ENCODE measurements around the gene PIPOX.

PIPOX gene

DNA sequence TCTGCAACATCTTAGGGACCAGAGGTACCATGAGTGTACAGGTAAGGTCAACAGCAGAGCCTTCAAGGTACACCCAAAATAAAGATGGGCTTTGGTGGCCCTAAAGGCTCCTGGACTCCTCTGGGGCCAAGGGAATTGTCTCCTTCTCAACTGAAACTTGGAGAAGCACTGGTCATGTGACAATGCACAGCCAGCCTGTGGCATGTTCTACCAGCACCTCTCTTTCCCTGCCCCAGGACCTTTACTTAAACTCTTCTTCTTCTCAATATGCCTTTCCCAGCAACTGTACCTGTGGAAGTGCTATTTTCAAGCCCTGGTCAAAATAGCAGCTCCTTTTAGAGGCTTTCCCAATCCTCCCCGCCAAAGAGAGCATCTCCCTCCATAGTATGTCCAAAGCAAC is 28.4 kb downstream of the PIPOX start:
- ChIA-PET POLR2A (no interaction called here), CTCF (no interaction called here)
- TF ChIP-seq, protein P1, sequence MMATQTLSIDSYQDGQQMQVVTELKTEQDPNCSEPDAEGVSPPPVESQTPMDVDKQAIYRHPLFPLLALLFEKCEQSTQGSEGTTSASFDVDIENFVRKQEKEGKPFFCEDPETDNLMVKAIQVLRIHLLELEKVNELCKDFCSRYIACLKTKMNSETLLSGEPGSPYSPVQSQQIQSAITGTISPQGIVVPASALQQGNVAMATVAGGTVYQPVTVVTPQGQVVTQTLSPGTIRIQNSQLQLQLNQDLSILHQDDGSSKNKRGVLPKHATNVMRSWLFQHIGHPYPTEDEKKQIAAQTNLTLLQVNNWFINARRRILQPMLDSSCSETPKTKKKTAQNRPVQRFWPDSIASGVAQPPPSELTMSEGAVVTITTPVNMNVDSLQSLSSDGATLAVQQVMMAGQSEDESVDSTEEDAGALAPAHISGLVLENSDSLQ (IDR thresholded peaks at IDR 0.05) = no peak
- TF ChIP-seq FOXK2 (IDR thresholded peaks at IDR 0.05) (no peak), L3MBTL2 (conservative IDR thresholded peaks at IDR 0.05) (no peak), TARDBP (IDR thresholded peaks at IDR 0.05) (no peak), FOXA1 (IDR thresholded peaks at IDR 0.05) (no peak), SUZ12 (IDR thresholded peaks at IDR 0.05) (no peak), BHLHE40 (IDR thresholded peaks at IDR 0.05; ENCODE audit: borderline replicate concordance) (no peak), CTBP1 (IDR thresholded peaks at IDR 0.05; ENCODE audit: borderline replicate concordance) (no peak), ZNF384 (IDR thresholded peaks at IDR 0.05) (no peak), NFRKB (IDR thresholded peaks at IDR 0.05) (no peak), LEF1 (IDR thresholded peaks at IDR 0.05; ENCODE audit: borderline replicate concordance) (no peak), HDGF (IDR thresholded peaks at IDR 0.05; ENCODE audit: borderline replicate concordance) (no peak), FOXM1 (IDR thresholded peaks at IDR 0.05; ENCODE audit: borderline replicate concordance) (no peak), ARNT (IDR thresholded peaks at IDR 0.05) (no peak), SP1 (IDR thresholded peaks at IDR 0.05) (no peak)
- DNase-seq (ENCODE audit: extremely low spot score) = no peak

DNA sequence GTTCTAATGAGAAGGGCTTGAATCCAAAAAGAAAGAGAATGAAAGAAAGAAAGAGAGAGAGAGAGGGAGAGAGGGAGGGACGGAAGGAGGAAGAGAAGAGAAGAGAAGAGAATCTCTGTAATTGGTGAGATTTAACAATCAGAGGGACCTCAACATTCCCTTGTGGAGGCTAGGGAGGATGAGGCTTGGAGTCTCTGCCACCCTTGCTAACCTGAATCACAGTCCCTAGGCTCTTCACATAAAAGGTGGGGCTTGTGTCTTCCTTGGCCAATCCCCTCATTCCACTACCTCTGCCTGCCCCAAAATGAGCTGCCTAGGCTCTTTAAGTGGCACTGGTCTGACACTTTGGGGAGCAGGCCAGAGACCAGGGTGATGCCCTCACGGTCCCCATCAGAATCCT is 30.1 kb downstream of the PIPOX start:
- no peak for DNase-seq (ENCODE audit: extremely low spot score)
- TF ChIP-seq NFRKB (IDR thresholded peaks at IDR 0.05) (no peak), ELF4 (IDR thresholded peaks at IDR 0.05) (no peak), ARNT (IDR thresholded peaks at IDR 0.05) (no peak), BHLHE40 (IDR thresholded peaks at IDR 0.05; ENCODE audit: borderline replicate concordance) (no peak), LEF1 (IDR thresholded peaks at IDR 0.05; ENCODE audit: borderline replicate concordance) (no peak), FOXA1 (IDR thresholded peaks at IDR 0.05) (no peak), SUZ12 (IDR thresholded peaks at IDR 0.05) (no peak), FOXK2 (IDR thresholded peaks at IDR 0.05) (no peak), TARDBP (IDR thresholded peaks at IDR 0.05) (no peak), L3MBTL2 (conservative IDR thresholded peaks at IDR 0.05) (no peak)
- ChIA-PET POLR2A (no interaction called here), CTCF (no interaction called here)

- TF ChIP-seq TARDBP (IDR thresholded peaks at IDR 0.05) = no peak
- TF ChIP-seq SUZ12 (IDR thresholded peaks at IDR 0.05) = no peak
- no peak for TF ChIP-seq L3MBTL2 (conservative IDR thresholded peaks at IDR 0.05)
- no peak for TF ChIP-seq NFRKB (IDR thresholded peaks at IDR 0.05)
- no peak for TF ChIP-seq LEF1 (IDR thresholded peaks at IDR 0.05; ENCODE audit: borderline replicate concordance)
- TF ChIP-seq FOXA1 (IDR thresholded peaks at IDR 0.05) = no peak
- no peak for TF ChIP-seq ZNF384 (IDR thresholded peaks at IDR 0.05)
- no peak for TF ChIP-seq FOXK2 (IDR thresholded peaks at IDR 0.05)
- no peak for TF ChIP-seq ARNT (IDR thresholded peaks at IDR 0.05)
- TF ChIP-seq CTBP1 (IDR thresholded peaks at IDR 0.05; ENCODE audit: borderline replicate concordance) = no peak
- ChIA-PET CTCF (no interaction called here), POLR2A (no interaction called here)
- DNase-seq (ENCODE audit: extremely low spot score) = no peak
Measured at GRCh38 chr17:29073520-29073919, 30.6 kb downstream of the PIPOX start.

- TF ChIP-seq, protein P1 (IDR thresholded peaks at IDR 0.05) = no peak
- TF ChIP-seq L3MBTL2 (conservative IDR thresholded peaks at IDR 0.05) = no peak
- no peak for TF ChIP-seq FOXM1 (IDR thresholded peaks at IDR 0.05; ENCODE audit: borderline replicate concordance)
- no peak for TF ChIP-seq SUZ12 (IDR thresholded peaks at IDR 0.05)
- no peak for TF ChIP-seq CTBP1 (IDR thresholded peaks at IDR 0.05; ENCODE audit: borderline replicate concordance)
- no peak for TF ChIP-seq BHLHE40 (IDR thresholded peaks at IDR 0.05; ENCODE audit: borderline replicate concordance)
- no peak for TF ChIP-seq LEF1 (IDR thresholded peaks at IDR 0.05; ENCODE audit: borderline replicate concordance)
- no peak for TF ChIP-seq FOXA1 (IDR thresholded peaks at IDR 0.05)
- TF ChIP-seq ELF4 (IDR thresholded peaks at IDR 0.05) = no peak
- TF ChIP-seq FOXK2 (IDR thresholded peaks at IDR 0.05) = no peak
- no peak for TF ChIP-seq ARNT (IDR thresholded peaks at IDR 0.05)
- no peak for TF ChIP-seq ZNF384 (IDR thresholded peaks at IDR 0.05)
- TF ChIP-seq HDGF (IDR thresholded peaks at IDR 0.05; ENCODE audit: borderline replicate concordance) = no peak
- POLR2A ChIA-PET = no interaction called here
- CTCF ChIA-PET = no interaction called here
Measured at GRCh38 chr17:29074488-29074887, 31.5 kb downstream of the PIPOX start.

DNA sequence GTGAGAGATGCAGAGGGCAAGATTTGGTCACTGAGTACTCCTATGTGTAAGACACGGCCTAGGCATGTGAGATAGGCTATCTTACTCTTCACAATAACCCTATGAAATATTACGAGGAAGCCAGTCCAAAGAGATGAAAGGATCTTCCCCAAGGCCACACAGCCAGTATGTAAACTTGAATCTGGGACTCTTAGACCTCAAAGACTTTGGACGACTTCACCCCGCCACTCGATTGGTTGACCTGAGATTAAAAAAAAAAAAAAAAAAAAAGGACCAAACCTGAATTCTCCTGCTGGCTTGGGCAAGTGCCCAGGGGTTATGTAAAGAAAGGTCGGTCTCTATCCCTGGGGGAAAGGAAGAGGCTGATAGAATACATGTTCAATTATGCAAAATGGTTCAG is 33.1 kb downstream of the PIPOX start:
- ChIA-PET CTCF (no interaction called here), POLR2A (no interaction called here)
- no peak for DNase-seq (ENCODE audit: extremely low spot score)
- TF ChIP-seq SP1 (IDR thresholded peaks at IDR 0.05) (no peak), SUZ12 (IDR thresholded peaks at IDR 0.05) (no peak), ARNT (IDR thresholded peaks at IDR 0.05) (no peak), BHLHE40 (IDR thresholded peaks at IDR 0.05; ENCODE audit: borderline replicate concordance) (no peak), NFRKB (IDR thresholded peaks at IDR 0.05) (no peak), ELF4 (IDR thresholded peaks at IDR 0.05) (no peak), HDGF (IDR thresholded peaks at IDR 0.05; ENCODE audit: borderline replicate concordance) (no peak), CTBP1 (IDR thresholded peaks at IDR 0.05; ENCODE audit: borderline replicate concordance) (no peak), L3MBTL2 (conservative IDR thresholded peaks at IDR 0.05) (no peak), TARDBP (IDR thresholded peaks at IDR 0.05) (no peak), FOXK2 (IDR thresholded peaks at IDR 0.05) (no peak), FOXM1 (IDR thresholded peaks at IDR 0.05; ENCODE audit: borderline replicate concordance) (no peak), ZNF384 (IDR thresholded peaks at IDR 0.05) (no peak), FOXA1 (IDR thresholded peaks at IDR 0.05) (no peak)
- TF ChIP-seq, protein P1 (IDR thresholded peaks at IDR 0.05) = no peak

More at GRCh38 chr17:29074488-29074887, 31.5 kb downstream of the PIPOX start:
- DNase-seq (ENCODE audit: extremely low spot score) = no peak

- TF ChIP-seq FOXA1 (IDR thresholded peaks at IDR 0.05) (no peak), HDGF (IDR thresholded peaks at IDR 0.05; ENCODE audit: borderline replicate concordance) (no peak), NFRKB (IDR thresholded peaks at IDR 0.05) (no peak), ELF4 (IDR thresholded peaks at IDR 0.05) (no peak), LEF1 (IDR thresholded peaks at IDR 0.05; ENCODE audit: borderline replicate concordance) (no peak), CTBP1 (IDR thresholded peaks at IDR 0.05; ENCODE audit: borderline replicate concordance) (no peak), BHLHE40 (IDR thresholded peaks at IDR 0.05; ENCODE audit: borderline replicate concordance) (no peak), FOXM1 (IDR thresholded peaks at IDR 0.05; ENCODE audit: borderline replicate concordance) (no peak), ARNT (IDR thresholded peaks at IDR 0.05) (no peak), SP1 (IDR thresholded peaks at IDR 0.05) (no peak), ZNF384 (IDR thresholded peaks at IDR 0.05) (no peak), SUZ12 (IDR thresholded peaks at IDR 0.05) (no peak), L3MBTL2 (conservative IDR thresholded peaks at IDR 0.05) (no peak), TARDBP (IDR thresholded peaks at IDR 0.05) (no peak), FOXK2 (IDR thresholded peaks at IDR 0.05) (no peak)
- TF ChIP-seq, protein P1 (IDR thresholded peaks at IDR 0.05) = no peak
- no peak for DNase-seq (ENCODE audit: extremely low spot score)
- ChIA-PET CTCF (no interaction called here), POLR2A (no interaction called here)
Measured at GRCh38 chr17:29076722-29077121, 33.8 kb downstream of the PIPOX start.

Measured in HEK293T (cell line).